Measurements from ENCODE around the gene MAOA.

DNA sequence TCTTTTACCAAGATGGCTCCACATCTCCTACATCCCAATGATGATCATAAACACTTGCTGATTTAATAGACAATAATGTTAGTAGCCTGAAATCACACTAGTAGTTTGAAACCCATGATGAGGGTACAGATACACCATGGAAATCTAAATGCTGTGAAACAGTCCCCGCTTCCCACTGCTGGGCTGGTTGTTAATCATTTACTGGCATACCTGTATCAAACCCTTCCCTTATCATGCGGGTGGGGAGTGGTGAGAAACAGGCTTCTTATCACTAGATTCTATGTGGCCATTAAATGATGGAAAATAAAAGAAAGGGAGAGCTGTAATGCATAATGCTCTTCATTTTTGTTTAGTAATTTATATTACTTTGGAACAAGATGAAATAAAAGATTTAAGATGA, 21.9 kb downstream of the MAOA start:
- TF ChIP-seq POLR2A (IDR thresholded peaks at IDR 0.05; ENCODE audit: low read depth, low read length) (no peak), POLR2AphosphoS5 (IDR thresholded peaks at IDR 0.05; ENCODE audit: low read depth, low read length) (no peak), TAF1 (IDR thresholded peaks at IDR 0.05; ENCODE audit: low read depth, low read length) (no peak), SPI1 (IDR thresholded peaks at IDR 0.05; ENCODE audit: low read depth, low read length) (no peak), POU2F2 (IDR thresholded peaks at IDR 0.05; ENCODE audit: low read depth, low read length) (no peak), PAX5 (IDR thresholded peaks at IDR 0.05; ENCODE audit: insufficient read depth, low read length, severe bottlenecking) (no peak)
